NCI-H1694 treated with DMSO at 0.1 percent for 48 hours (cell line): Measurements from ENCODE around the gene GMCL2.
A peak's percentile ranks its signal among the peaks of the same experiment; 100 is the strongest.
"Not testable (repeated sequence)": the region's sequence is repeated elsewhere in the genome, so short reads cannot be mapped to it uniquely, and the experiment has no call there.

Experiments used
- DNase-seq: peaks from one replicate; lab custom pipeline; 2025; lab: John Stamatoyannopoulos, UW

Gene GMCL2, protein sequence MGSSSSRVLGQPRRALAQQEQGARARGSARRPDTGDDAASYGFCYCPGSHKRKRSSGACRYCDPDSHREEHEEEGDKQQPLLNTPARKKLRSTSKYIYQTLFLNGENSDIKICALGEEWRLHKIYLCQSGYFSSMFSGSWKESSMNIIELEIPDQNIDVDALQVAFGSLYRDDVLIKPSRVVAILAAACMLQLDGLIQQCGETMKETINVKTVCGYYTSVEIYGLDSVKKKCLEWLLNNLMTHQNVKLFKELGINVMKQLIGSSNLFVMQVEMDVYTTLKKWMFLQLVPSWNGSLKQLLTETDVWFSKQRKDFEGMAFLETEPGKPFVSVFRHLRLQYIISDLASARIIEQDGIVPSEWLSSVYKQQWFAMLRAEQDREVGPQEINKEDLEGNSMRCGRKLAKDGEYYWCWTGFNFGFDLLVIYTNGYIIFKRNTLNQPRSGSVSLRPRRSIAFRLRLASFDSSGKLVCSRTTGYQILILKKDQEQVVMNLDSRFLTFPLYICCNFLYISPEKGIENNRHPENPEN

DNA sequence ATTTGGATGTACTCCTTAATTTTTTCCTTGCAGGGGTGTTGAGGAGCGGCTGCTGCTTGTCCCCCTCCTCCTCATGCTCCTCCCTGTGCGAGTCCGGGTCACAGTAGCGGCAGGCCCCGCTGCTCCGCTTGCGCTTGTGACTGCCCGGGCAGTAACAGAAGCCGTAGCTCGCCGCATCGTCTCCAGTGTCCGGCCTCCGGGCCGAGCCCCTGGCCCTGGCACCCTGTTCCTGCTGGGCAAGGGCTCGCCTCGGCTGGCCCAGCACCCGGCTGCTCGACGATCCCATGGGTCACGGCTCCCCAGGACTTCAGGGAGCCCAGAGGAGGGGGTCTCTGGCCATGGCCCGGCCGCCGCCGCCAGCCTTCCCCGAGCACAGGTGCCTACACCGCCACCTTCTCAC lies at the start of gene GMCL2:
GMCL2 (minus strand) TSS at position 358 of the 400 bp plus-strand sequence; CDS start at position 286, 72 bp downstream.
- DNase-seq: no peak

DNA sequence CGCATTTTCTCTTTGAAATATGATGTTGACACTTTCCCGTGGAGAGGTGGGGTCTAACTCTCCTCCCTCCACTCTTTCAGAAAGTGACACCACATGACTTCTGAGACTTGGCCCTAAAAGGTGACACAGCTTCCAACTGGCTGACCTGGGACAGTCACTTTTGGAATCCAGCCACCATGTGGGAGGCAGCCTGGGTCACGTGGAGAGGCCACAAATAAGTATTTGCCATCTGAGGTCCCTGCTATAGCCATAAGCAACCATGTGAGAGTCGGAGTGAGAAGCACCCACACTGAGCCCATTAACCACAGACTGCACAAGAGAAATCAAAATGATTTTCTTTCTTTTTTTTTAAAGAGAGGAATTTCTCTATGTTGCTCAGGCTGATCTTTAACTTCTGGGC lies 49.5 kb upstream of the GMCL2 start:
- DNase-seq: no peak

DNA sequence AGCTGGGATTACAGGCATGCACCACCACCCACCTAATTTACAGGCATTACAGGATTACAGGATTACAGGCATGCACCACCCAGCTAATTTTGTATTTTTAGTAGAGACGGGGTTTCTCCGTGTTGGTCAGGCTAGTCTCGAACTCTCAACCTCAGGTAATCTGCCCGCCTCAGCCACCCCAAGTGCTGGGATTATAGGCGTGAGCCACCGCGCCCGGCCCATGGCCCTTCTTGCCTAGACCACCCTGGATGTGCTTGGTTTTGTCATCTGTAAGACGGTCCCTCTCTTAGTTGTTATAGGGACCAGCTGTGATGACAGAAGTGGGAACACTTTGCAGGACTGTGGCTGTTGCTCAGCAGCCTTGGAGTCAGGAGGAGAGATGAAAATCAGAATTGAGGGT lies 49.0 kb upstream of the GMCL2 start:
- DNase-seq: no peak

DNA sequence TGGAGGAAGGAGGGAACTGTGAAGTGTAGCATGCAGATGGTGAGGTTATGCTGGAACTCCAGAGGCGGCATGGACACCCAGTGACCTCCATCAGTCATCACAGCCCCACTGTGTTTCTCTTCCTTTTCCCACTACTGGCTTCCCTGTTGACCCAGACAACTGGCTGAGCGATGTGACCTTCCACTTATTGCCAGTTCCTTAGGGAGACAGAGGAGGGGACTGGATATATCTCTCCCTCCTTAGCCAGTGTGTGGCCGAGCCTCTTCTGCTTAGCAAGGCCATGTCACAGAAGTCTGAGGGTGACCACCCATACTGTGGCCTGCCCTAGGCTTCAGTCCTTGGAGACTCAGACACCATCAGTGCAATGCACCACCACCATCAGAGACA lies 48.4 kb upstream of the GMCL2 start:
- DNase-seq: no peak

DNA sequence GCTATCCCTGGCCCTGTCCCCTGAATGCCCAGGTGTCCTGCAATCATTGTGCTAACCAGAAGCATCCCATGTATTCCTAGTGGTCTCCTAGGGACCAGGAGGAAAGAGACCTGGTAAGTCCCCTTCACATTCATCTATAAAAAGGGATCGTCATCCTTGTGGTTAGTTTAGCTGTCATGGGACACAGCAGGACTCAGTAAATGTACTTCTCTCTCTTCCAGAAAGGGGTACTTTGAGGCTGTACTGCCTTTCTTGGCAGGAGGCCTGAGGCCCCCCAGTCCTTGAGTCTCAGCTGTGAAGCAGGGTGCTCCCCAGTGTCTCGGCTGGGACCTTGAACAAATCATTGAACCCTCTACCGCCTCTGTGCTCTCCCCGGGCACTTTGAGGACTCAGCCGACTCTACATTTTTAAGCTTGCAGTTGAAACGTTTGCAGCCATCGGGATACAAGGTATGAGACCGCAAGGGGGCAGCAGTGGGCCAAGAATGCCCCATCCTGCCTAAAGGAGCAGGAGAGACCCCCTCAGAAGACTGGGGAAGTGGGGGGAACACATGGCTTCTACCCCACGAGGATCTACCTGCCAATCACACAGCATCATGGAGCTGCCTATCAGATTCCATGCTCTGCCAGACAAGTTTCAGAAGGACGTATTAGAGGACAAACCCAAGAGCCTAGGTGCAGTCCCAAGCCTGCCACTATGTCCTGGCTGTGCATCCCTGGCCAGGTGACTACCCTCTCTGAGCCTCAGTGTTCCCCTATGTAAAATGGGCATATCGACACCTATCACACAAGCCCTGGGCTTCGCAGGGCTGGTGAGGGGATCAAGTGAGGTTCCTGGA lies 47.8 kb upstream of the GMCL2 start:
- DNase-seq: peak; percentile 48

DNA sequence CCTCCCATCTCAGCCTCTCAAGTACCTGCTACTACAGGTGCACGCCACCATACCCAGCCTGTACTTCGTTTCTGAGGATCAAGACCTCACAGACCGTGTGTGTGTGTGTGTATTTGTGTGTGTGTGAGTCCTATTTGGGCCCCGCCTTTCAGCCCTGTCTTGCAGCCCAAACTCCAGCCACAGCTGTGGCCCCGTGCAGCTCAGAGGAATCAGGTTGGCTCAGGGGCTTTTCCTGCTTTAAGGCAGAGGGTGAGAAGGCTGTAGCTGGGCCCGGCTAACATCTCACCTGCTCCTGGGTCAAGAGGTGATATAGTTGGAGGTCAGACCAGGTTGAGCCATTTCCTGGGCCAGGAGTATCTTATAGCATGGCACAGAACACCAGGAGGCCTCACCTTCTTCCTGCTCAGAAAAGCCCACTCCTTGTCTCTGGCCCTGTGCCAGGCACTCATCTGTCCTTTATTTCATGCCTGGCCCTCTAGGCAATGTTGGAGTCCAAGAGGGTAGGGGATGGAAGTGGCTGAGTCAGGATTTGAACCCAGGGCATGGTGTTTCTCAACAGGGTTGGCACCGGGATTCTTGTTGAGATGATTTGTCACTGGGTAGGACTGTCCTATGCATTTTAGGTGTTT lies 47.1 kb upstream of the GMCL2 start:
- no peak for DNase-seq

DNA sequence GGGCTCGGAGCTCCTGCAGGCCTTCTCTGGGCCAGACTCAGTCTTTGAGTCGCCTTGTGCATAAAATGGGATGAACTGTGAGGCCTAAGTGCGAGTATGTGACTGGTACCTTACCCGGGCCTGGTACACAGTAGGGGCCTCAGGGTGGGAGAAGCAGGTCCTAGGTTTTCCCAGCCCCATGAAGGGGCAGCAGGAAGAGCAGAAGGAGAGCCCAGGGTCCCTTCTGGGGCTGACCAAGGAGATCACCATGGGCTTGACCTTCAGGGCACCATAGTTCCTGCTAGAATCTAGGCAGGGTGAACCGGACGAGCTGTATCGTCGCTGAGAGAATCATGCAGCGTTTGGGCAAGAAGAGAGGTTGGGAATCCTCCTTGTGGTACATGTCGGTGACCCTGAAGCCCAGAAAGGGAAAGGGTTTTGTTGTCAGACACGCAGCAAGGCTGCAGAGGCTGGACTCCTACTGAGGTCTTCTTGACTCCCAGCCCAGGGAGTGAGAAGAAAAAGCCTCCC lies 45.8 kb upstream of the GMCL2 start:
- no peak for DNase-seq

DNA sequence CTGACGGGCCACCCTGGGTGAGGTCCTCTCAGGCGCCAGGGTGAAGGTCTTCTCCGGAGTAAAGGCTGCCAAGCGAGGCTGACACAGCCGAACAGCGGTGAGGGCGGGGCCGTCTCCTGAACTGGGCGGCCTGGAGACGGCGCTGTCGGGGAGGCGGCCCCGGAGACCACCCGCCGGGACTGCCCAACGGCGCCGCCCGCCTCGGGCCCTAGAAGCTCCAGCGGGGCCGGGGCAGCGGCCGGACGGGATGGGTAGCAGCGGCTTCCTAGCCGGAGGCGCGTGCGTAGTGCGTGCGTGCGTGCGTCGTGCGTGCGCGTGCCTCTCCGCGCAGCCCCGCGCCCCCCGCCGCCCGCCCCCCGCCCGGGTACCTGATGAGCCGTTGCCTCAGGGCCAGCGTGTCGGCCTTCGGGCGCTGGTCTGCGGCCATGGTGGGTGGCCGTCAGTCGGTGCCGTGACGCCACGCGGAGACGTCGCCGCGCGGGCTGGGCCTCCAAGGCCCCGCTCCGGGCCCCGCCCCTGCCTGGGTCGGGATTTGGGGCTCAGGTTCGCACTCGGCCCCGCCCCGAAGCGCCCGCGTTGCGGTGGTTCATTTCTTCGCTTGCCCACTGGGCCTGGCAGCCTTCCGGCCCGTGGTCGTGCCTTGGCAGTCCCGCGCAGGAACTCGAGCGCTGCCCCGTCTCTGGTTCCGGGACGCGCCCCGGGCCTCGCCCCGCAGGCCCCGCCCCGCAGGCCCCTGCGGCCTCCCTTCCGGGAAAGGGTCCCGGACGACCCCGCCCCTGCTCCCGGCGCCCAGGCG lies 45.2 kb upstream of the GMCL2 start, which contains the start of gene PHYKPL:
PHYKPL (minus strand) TSS at position 679 of the 796 bp plus-strand sequence; CDS start at position 427, 252 bp downstream.
- peak; percentile 9 for DNase-seq

DNA sequence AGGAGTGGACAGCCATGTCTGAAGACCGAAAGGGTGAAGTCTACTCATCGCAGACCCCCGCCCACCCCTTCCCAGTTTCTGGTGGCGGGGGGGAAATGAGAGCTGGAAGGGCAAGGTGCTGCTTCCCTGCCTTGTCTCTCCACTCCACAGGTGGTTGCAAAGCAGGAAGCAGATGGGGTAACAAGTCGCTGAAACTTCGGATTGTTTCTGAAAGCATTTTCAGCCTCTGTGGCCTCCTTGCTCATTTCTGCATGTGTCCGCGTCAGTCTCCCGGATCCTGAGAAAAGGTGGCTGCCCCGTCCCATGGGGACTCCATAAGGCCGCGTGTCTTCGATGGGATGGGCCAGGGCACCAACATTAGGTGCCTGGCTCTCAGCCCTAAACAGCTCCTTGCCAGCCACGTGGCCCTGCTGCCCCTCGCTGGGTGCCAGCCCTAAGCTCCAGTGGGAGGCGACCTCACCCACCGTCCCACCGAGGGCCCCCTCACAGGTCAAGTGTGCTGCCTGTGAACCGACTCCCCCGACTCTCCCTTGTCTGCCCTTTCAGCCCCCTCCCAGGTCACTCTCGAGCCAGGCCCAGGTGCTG lies 44.5 kb upstream of the GMCL2 start:
- DNase-seq: no peak

DNA sequence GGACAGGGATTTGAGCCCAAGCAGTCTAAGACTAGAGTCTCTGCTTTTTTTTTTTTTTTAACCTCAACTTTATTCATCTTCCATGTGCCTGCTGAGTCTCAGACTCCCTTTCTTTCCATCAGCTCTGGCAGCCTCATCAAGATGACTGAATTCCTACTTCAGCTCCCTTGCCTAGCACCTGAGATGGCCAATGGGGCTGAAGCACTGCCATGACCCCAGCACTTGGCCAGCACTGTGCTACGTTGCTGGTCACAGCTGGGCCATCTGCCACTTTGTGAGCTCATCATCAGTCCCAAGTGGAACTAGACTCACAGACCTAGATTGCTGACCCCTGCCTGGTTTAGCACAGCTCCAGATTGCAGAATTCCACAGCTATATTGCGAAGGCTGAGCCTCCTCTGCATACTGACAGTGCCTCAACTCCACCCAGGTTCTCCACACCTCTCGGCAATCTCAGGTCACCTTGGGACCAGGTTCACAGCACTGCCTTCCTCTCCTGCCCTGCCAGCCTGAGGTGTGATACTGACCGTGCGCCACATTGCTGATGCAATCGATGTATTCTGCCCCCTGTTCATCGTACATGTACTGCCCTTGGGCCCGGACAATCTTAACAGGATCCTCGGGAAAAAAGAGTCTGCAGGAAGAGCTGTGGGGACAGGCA lies 43.8 kb upstream of the GMCL2 start:
- no peak for DNase-seq

DNA sequence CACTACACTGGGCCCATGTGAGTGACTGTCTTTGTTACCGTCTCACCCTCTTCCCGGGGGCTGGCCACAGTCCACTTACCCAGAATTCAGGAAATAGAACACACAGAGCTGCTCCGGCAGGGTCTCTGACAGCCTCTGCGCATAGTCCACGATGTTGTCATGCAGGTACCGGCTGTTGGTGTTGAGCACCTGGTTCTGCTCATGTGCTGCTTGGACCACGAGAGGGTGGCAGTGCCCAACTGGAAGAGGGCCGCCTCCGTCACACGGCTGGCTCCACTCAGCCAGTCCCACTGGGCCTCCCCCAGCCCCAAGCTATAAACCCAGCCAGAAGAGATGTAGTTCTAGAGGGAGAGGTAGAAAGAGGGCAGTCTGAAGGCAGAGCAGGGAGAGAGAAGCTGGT lies 42.7 kb upstream of the GMCL2 start:
- DNase-seq: no peak

DNA sequence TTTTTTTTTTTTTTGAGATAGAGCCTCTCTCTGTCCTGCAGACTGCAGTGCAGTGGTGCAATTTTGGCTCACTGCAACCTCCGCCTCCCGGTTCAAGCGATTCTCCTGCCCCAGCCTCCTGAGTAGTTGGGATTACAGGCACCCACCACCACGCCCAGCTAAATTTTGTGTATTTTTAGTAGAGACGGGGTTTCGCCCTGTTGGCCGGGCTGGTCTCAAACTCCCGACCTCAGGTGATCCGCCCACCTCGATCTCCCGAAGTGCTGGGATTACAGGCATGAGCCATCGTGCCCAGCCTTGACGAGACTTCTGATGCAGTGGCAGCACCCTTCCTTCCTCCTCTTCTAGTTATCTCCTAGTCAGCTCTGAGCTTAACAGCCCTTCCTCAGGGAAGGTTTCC lies 41.9 kb upstream of the GMCL2 start:
- DNase-seq: not testable (repeated sequence)

DNA sequence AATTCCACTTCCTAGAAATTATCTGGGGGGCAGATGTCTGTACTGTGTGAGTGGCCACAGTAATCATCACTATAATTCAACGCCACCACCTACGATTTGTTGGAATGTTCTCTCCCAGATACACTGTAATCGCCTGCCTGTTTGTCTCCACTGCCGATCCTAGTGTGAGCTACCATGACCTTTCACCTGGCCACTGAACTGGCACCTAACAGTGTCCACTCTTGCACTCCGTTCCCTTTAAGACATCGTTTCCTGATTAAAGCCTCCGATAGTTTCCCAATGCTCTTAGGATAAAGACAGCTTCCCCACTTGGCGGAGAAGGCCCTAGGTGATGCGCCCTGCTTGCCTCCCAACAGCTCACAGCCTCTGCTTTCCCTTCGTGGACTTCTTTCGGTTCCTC lies 41.4 kb upstream of the GMCL2 start:
- DNase-seq: no peak

DNA sequence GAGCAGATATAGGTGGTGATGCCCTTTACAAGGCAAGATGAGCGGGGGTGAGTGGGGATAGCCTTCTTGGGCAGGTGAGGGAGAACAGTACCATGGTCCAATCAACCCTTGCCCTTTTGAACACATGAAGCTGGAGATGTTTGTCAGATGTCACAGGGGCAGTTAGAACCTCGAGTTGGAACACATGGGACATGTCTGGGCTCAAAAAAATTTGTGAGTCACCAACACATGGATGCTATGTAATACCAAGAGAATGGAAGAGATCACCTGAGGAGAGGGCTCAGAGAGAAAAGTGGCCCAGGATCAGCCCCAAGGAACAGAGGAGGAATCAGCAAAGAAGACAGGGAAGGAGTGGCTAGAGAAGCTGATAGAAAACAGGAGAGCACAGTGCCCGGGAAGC lies 40.8 kb upstream of the GMCL2 start:
- no peak for DNase-seq

DNA sequence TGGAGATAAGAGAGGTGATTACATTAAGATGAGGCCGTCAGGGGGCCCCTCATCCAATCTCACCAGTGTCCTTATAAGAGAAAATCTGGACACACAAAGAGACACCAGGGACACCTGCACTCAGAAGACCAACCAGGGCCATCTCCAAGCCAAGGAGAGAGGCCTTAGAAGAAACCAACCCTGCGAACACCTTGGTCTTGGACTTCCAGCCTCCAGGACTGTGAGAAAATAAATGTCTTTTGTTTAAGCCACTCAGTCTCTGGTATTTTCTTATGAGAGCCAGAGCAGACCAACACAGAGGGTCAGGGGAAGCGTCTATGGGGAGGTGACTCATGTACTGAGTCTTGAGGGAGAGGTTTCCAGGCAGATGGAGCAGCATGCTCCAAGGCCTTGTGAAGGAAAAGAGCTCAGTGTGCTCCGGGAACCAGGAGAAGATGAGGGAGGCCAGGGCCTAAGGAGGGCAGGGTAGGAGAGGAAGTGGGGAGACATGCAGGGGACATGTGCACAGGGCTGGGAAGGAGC lies 40.0 kb upstream of the GMCL2 start:
- DNase-seq: no peak

DNA sequence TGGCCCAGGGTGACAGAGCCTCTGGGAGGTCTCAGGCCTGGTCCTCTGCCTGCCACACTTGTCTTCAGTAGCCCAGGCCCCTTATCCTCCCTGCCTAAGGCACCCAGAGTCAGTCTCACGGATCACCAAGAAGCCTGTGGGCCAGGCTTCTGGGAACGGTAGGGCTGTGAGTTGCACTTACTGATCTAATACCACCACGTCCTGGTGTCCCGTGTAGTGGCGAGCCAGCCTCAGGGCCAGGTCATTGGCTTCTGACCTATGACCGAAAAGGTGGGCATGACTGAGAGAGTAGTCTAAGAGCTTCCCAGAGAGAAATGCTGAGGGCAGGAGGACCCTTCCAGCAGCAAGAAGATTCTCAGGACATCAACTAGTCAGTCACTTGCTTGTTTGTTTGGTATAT lies 38.0 kb upstream of the GMCL2 start:
- no peak for DNase-seq

DNA sequence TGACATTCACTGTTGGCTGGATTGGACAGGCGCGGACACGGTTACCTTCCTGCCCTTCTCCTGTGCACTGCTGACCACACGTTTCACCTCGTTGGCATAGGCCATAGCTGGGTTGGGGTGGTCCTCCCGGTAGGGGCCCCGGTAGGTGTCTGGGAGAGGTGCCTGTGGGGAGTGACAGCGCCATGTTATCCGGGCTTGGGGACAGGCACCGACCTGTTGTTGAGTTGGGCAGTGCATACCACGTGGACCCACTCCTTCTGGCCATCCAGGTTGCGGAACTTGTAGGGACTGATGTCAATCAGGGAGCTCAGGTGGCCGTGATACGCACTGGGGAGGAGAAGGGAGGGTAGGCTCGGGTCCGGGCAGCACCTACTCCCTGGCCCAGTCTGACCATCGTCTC lies 37.2 kb upstream of the GMCL2 start:
- DNase-seq: no peak

DNA sequence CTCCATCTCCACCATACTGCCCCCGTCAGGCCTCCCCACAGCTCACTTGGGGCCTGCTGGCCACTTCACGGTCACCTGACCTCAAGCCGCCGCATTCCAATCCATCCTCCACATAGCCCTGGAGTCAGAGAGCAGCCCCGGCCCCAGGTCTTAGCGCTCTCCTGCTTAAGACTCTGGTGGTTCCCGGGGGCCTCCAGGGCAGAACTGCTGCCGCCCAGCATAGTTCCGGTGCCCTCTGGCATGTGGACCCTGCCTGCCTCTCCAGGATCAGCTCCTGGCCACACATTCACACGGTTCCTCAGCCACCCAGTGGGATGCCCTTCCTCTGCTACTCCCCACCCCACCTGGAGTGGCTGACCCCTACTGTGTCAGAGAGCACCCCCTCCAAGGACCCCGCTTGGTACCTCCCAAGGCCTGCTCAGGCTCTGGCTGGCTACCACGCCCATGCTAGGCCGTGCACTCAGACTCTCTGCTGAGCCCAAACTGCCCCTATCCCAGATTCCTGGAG lies 36.7 kb upstream of the GMCL2 start:
- no peak for DNase-seq

DNA sequence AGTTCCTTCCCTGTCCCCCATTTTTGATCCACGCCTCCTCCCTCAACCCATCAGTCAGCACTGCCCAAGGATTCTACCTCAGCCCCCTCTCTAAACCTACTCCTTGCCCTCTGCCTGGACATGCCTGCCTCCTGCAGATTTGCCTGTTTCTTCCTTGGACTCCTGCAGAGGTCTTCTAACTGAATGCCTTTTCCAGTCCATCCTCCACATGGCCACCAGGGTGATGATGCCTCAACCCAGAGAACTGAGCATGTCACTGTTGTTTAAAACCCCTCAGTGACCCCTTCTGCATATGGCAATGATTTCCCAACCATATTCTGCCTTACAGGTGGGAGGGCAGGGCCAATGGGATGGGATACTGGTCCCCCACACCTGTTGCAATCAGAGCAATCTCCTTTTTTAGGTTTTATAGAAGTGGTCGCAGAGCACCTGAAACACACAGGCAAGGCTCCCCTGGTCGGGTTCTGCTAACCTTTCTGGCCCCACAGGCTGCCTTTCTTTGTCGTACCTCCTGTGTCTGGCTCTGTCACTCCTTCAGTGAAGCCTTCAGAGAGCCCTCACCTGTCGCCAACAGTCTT lies 36.1 kb upstream of the GMCL2 start:
- DNase-seq: no peak

DNA sequence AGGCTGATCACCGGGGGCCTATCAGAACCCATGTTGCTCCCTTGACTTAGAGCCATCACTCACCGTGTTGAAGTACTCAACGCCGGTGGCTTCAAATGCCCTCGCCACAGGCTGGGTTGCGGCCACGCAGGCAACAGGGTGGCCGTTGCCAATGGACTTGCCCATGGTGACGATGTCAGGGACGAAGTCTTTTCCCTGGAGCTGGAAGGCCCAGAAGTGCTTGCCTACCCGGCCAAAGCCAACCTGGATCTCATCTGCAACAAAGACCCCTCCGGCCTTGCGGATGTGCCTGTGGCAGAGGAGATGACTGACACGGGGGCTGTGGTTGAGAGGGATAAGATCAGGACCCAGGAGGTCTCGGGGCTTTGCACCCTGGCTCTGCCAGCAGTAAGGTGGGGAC lies 35.1 kb upstream of the GMCL2 start:
- DNase-seq: no peak
